ENCODE data around the gene GRK2.

DNA sequence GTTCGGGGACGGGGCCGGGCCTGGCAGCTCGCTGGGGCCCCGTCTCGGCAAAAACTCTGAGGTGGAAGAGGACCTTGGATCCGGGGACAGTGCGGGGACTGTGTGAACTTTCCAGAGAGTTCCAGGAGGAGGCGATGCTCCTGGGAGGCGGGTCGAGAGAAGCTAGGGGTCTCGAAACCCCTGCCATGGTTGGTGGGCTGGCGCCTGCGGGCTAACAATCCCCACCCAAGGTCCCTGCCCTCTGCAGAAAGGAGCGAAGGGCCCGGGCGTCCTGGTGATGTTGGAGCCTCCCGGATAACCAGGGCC is 4.7 kb upstream of the GRK2 start:
- TF ChIP-seq, protein P1, sequence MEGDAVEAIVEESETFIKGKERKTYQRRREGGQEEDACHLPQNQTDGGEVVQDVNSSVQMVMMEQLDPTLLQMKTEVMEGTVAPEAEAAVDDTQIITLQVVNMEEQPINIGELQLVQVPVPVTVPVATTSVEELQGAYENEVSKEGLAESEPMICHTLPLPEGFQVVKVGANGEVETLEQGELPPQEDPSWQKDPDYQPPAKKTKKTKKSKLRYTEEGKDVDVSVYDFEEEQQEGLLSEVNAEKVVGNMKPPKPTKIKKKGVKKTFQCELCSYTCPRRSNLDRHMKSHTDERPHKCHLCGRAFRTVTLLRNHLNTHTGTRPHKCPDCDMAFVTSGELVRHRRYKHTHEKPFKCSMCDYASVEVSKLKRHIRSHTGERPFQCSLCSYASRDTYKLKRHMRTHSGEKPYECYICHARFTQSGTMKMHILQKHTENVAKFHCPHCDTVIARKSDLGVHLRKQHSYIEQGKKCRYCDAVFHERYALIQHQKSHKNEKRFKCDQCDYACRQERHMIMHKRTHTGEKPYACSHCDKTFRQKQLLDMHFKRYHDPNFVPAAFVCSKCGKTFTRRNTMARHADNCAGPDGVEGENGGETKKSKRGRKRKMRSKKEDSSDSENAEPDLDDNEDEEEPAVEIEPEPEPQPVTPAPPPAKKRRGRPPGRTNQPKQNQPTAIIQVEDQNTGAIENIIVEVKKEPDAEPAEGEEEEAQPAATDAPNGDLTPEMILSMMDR (IDR thresholded peaks at IDR 0.05 in 4 of 5, conservative IDR thresholded peaks at IDR 0.05 in 1 of 5), result no peak
- TF ChIP-seq POLR2A (IDR thresholded peaks at IDR 0.05), result no peak

All from gastrocnemius medialis (tissue), 4 donors.